Stimulated activated CD4-positive, alpha-beta T cell treated with anti-CD3 and anti-CD28 coated beads, Interleukin-4, amount 100 ng/mL, for 48 hours (primary cell): ENCODE results near the gene KRT27.

Experiments
- DNase-seq, 2 donors: peaks; one replicate each; pipeline ENCODE4 v3.0.0-alpha.2; 2020; ENCODE audit warnings: low read depth in 2 of 2

KRT27 gene

GRCh38 chr17:40809721-40810421 lies 27.5 kb upstream of the KRT27 start:
- no peak for DNase-seq

GRCh38 chr17:40806131-40806530 lies 23.8 kb upstream of the KRT27 start:
- no peak for DNase-seq

GRCh38 chr17:40803617-40804082 lies 21.3 kb upstream of the KRT27 start:
- DNase-seq = peak; percentile 69 to 70

- no peak for DNase-seq
Observed at GRCh38 chr17:40801157-40801556, 18.8 kb upstream of the KRT27 start.

- DNase-seq = no peak
Observed at GRCh38 chr17:40800381-40800780, 18.0 kb upstream of the KRT27 start.

GRCh38 chr17:40799859-40800258 lies 17.5 kb upstream of the KRT27 start, which contains the start of gene KRT28:
TSS of gene KRT28 (minus strand) at chr17:40799959. CDS start at chr17:40799893, 66 bp downstream.
- DNase-seq = no peak

- DNase-seq = no peak
Observed at GRCh38 chr17:40796846-40797245, 14.5 kb upstream of the KRT27 start.

GRCh38 chr17:40795019-40795667 lies 12.8 kb upstream of the KRT27 start:
- DNase-seq = no peak

GRCh38 chr17:40794466-40794865 lies 12.1 kb upstream of the KRT27 start:
- DNase-seq = no peak

GRCh38 chr17:40793832-40794231 lies 11.5 kb upstream of the KRT27 start:
- DNase-seq = no peak

- no peak for DNase-seq
Observed at GRCh38 chr17:40791787-40792436, 9.6 kb upstream of the KRT27 start.

GRCh38 chr17:40791111-40791510 lies 8.8 kb upstream of the KRT27 start:
- no peak for DNase-seq

GRCh38 chr17:40779181-40779909 lies 3.0 kb downstream of the KRT27 start:
- peak; percentile 7 to 14 for DNase-seq

- DNase-seq = no peak
Observed at GRCh38 chr17:40778461-40778860, 3.9 kb downstream of the KRT27 start.

- no peak for DNase-seq
Observed at GRCh38 chr17:40777971-40778370, 4.4 kb downstream of the KRT27 start.

GRCh38 chr17:40777459-40777858 lies 4.9 kb downstream of the KRT27 start:
- DNase-seq = no peak

- no peak for DNase-seq
Observed at GRCh38 chr17:40775945-40776344, 6.4 kb downstream of the KRT27 start.

- no peak for DNase-seq
Observed at GRCh38 chr17:40772101-40772500, 10.2 kb downstream of the KRT27 start, which contains the start of gene KRT26. TSS of gene KRT26 (minus strand) at chr17:40772201. CDS start at chr17:40772113, 88 bp downstream.

- DNase-seq = no peak
Observed at GRCh38 chr17:40765657-40766056, 16.7 kb downstream of the KRT27 start.

- DNase-seq = no peak
Observed at GRCh38 chr17:40763752-40764151, 18.6 kb downstream of the KRT27 start.

- DNase-seq = no peak
Observed at GRCh38 chr17:40760105-40761016, 22.0 kb downstream of the KRT27 start.
